ENCODE measurements around the gene PARD6A. TPM values are rescaled to one million over a fixed set of nuclear protein-coding genes. Genes with fewer than 3 reads are reported as not detected.

The PARD6A gene
- total RNA-seq, 1 experiment from 2014 or later, result 10.8 TPM

DNA sequence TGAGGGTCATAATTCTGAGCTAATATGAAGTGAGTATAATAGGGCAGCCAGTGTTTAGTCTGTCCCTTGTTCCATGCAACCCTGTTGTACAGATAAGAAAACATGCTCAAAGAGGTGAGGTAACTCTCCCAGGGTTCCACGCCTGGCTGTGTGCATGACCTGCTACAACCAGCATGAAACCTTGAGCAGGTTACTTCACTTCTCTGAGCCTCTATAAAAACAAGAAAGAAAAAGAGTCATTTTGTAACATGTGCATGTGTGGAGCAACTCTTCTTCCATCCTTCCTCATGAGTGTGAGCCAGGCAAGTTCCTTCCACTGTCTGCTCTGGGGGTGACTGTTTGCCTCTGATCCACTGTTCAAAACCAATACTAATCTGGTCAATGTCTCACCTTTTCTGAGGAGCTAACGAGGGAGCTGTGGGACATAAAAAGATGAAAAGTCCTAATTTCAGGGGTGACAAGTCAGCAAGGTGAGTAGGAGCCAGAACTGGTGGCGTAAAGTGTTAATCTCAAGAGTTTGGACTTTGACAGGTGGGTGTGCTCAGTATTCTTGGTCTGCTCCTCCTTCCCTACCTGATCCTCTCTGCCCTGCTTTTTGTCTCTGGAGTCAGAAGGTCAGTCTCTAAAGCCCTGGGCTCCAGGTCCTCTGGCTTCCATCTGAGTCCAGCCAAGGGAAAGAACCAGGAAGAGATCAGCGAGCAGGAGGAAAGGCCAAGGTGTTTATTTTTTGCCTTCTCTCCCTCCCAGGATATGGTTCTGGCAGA is 36.8 kb downstream of the PARD6A start:
- H3K23me2 ChIP-seq (ENCODE audit: insufficient read length, low read depth, low read length, poor library complexity, severe bottlenecking), result no peaks in the 10 kb centered on the region
- H2BK5ac ChIP-seq (ENCODE audit: insufficient read length, low read length), result no peak overlapping the region
- H3K4me3 Mint-ChIP-seq, result no peak overlapping the region
- no peaks in the 10 kb centered on the region for H3K79me2 ChIP-seq (ENCODE audit: insufficient read depth, low read length)
- H3K79me1 ChIP-seq (ENCODE audit: insufficient read depth, low read depth, low read length, poor library complexity, severe bottlenecking), result no peaks in the 10 kb centered on the region
- H3K27ac Mint-ChIP-seq, result peak overlapping the region in 1 of 3 experiments; percentile 53; a peak in 1 of 7 replicates
- no peak overlapping the region for H2BK120ac ChIP-seq (ENCODE audit: low read depth, low read length, poor library complexity, severe bottlenecking)
- no peak for DNase-seq
- peaks cover 3 to 6% (median 5%) of the 10 kb centered on the region in 3 experiments; a peak in 4 of 7 replicates for H3K36me3 Mint-ChIP-seq (ENCODE audit: insufficient read depth in 1 of 3, low read depth in 3 of 3)
- H3T11ph ChIP-seq (ENCODE audit: low read length), result no peak overlapping the region
- H3K27me3 Mint-ChIP-seq (ENCODE audit: low read depth), result no peaks in the 10 kb centered on the region
- peaks cover 3 to 4% of the 10 kb centered on the region in 2 experiments; a peak in 3 of 4 replicates for H3K4me1 Mint-ChIP-seq
- no peak overlapping the region for H3K23ac ChIP-seq (ENCODE audit: insufficient read length, low read depth, low read length)
- no peak overlapping the region for H3K18ac ChIP-seq (ENCODE audit: insufficient read length, low read depth, low read length)
- H2BK20ac ChIP-seq (ENCODE audit: low read depth, low read length, poor library complexity, severe bottlenecking), result no peak overlapping the region
- no peak overlapping the region for H2AFZ ChIP-seq (ENCODE audit: low read length)
- no peak overlapping the region for H2BK15ac ChIP-seq (ENCODE audit: low read depth, low read length)
- H3K4ac ChIP-seq (ENCODE audit: low read depth, low read length), result no peak overlapping the region
- no peaks in the 10 kb centered on the region for H3K27me3 ChIP-seq (ENCODE audit: insufficient read depth, low read length)
- no peaks in the 10 kb centered on the region for H4K20me1 ChIP-seq (ENCODE audit: control insufficient read depth, insufficient read depth, insufficient read length)
- H2AK5ac ChIP-seq (ENCODE audit: insufficient read length, low read length), result no peak overlapping the region
- no peak overlapping the region for H4K5ac ChIP-seq (ENCODE audit: insufficient read length, low read depth, low read length)
- no peak overlapping the region for H3K56ac ChIP-seq (ENCODE audit: insufficient read length, low read depth, low read length)
- no peak overlapping the region for H2BK12ac ChIP-seq (ENCODE audit: insufficient read length, low read depth, low read length)
- no CpG with 5 or more reads among the region's 4 CpGs for WGBS (ENCODE audit: extremely low coverage, insufficient read length, low lambda C conversion rate)
- H4K8ac ChIP-seq (replicated peaks; ENCODE audit: insufficient read length, low read depth, low read length), result no peak overlapping the region
- no peak overlapping the region for H3K9ac ChIP-seq (ENCODE audit: extremely low read depth, insufficient read length, low read length)
- H3K9me3 Mint-ChIP-seq, result peaks cover 0 to 4% of the 10 kb centered on the region in 2 experiments; a peak in 2 of 5 replicates
- H3K27ac ChIP-seq (ENCODE audit: insufficient read length, low read depth, low read length), result no peak overlapping the region
- no peaks in the 10 kb centered on the region for H3K4me1 ChIP-seq (ENCODE audit: insufficient read depth, low read length)
- H4K91ac ChIP-seq (ENCODE audit: insufficient read length, low read depth, low read length), result no peak overlapping the region
- H3K14ac ChIP-seq (ENCODE audit: insufficient read depth, low read length), result no peak overlapping the region
- H3K4me2 ChIP-seq (ENCODE audit: insufficient read depth, insufficient read length, low read length), result no peak overlapping the region
- TF ChIP-seq, protein P1, sequence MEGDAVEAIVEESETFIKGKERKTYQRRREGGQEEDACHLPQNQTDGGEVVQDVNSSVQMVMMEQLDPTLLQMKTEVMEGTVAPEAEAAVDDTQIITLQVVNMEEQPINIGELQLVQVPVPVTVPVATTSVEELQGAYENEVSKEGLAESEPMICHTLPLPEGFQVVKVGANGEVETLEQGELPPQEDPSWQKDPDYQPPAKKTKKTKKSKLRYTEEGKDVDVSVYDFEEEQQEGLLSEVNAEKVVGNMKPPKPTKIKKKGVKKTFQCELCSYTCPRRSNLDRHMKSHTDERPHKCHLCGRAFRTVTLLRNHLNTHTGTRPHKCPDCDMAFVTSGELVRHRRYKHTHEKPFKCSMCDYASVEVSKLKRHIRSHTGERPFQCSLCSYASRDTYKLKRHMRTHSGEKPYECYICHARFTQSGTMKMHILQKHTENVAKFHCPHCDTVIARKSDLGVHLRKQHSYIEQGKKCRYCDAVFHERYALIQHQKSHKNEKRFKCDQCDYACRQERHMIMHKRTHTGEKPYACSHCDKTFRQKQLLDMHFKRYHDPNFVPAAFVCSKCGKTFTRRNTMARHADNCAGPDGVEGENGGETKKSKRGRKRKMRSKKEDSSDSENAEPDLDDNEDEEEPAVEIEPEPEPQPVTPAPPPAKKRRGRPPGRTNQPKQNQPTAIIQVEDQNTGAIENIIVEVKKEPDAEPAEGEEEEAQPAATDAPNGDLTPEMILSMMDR (conservative IDR thresholded peaks at IDR 0.05), result no peak
- H3K9me3 ChIP-seq (ENCODE audit: control insufficient read depth, low read depth, low read length), result no peaks in the 10 kb centered on the region
